HTR-8/SVneo (cell line): Measurements from ENCODE around the gene ATOH8.

Experiments
- DNase-seq: peaks from one replicate; pipeline ENCODE4 v3.0.0; 2011; ENCODE audit warnings: low spot score, mixed read lengths; ENCODE audit not compliant: insufficient read length
- FAIRE-seq: peaks from 2 replicates; lab custom pipeline; 2011; peaks lifted over from hg19 to GRCh38; lab: Jason Lieb, UNC

ATOH8 gene

DNA sequence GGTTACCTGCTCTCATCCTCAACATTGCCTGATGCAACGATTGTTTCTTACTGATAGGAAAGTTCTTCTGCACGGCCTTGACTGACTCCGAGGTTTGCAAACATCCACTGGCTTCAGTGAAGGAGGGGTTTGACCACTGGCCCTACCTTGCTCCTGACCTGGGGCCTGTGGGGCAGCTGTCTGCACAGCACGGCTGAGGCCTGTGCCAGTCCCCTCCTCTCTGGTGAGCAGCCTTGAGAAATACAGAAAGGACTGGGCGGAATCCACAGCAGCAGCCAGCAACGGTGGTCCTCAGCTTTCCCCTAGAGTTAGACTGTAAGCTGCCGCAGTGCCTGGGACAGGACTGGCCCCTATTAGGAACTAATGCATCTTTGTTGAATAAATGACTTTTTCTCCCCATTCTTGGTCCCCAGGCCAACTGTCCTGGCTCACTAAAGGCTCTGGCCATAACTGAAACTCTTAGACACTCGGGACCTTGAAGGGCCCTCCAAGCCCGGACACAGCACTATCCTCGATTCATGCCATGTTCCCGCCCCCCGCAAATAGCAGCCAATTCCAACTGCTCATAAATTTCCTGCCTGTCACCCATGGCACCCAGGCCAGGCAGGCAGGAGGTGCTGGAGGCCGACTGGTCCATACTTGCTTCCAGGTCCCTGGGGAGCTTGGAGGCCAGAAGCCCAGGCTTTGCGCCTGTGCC is 26.7 kb downstream of the ATOH8 start:
- no peak for FAIRE-seq

DNA sequence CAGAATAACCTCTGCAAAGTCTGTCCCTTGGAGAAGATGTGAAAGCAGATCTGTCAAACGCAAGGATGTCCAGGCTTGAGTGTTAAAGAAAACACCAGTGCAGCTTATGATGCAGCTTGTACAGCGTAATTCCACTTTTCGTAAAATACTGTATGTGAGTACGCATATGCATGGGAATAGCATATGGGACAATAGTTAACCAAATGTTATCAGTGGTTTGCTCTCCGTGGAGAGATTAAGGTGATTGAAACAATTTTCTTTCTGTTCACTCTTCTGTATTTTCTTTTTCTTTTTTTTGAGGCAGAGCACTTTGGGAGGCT is 27.2 kb downstream of the ATOH8 start:
- FAIRE-seq (no peak), DNase-seq (no peak)

More for the DNA sequence above, 26.7 kb downstream of the ATOH8 start:
- no peak for DNase-seq

DNA sequence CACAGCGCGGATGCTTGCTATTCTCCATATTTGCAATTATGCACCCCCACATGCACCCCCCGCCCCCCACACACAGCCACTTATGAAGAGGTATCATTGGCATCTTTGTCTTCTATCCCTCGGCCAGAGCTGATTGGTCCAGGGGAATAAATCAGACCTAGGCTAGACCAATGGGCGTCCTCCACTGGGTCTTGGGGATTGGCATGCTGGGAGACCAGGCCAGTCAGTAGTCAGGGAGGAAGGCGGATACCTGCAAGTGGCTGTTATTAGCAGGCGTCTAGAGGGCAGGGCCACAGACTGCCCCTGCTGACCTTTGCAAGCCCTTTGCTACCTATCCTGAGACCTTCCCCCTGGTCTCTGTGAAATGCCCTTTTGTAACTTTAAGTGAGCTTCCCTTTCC is 30.0 kb downstream of the ATOH8 start:
- FAIRE-seq (no peak), DNase-seq (no peak)

DNA sequence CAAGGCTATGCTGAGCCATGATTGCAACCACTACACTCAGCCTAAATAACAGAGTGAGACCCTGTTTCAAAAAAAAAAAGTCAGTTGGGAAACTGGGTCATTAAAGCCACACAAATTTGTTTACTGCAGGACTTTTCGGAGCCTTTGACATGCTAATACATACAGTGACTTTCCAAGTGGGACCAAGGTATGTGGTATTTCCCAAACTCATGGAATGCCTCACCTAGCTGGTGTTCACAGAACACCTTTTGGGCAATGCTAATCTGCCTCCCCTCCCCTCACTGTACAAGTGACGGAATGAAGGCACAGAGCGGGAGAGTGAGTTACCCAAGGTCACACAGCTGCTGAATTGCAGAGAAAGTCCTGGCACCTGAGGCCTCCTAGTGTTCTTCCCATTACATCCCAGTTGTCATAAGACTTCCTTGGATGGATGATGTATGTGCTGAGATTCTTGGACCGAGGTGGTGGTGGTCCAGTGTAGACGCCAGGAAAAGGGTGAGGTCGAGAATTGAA is 30.7 kb downstream of the ATOH8 start:
- FAIRE-seq (no peak), DNase-seq (no peak)

DNA sequence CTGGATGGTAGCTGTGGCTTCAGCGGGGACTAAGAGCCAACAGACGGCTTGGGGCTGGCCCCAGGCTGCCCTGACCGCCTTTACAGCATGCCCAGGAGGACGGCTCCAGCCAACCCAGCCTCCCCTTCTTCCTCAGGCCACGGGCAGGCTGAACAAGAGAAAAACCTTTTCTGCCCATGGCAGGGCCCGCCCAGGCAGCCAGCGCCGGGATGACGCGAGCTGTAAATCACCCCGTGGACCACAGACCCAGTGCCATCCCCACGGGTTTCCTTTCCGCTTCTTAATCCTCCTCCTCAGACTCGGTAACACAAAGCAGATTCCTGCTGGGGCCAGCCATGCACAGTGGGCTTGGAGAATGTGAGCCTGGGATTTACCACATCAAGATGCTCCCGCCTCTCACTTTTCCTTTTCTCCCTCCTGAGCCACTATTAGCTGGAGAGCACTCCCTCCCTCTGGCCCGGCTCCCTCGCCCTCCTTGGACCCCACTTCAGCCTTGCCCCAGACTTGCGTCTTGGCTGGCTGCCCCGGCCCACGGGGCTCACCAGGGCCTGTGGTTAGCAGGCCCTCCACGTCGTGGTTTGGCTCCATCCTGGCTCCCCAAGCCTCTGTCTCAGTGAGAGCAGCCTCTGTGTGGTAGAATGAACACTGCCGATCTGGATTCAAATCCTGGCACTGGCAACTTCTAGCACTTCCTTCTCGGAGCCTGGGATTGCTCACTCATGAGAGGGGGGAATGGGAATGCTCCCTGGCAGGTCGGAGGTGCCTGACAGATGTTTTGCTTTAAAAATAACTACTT is 31.4 kb downstream of the ATOH8 start:
- no peak for FAIRE-seq
- no peak for DNase-seq

DNA sequence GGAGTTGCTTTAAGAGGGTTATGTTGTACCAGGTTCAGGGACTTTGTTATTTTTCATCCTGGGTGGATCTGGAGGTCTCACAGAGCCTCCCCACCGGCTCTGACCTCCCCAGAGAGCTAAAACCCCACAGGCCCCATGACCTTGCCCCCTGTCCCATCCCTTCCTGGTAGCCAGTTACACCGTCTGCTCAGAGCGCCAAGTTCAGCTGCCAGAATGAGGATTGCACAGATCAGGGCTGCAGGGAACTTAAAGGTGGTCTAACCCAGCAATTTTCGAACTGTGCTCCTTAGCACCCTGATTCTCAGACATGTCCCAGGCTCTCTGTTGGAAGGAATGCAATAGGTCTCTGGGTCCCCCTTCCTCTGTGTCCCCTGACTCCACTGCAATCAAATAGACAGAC is 32.1 kb downstream of the ATOH8 start:
- DNase-seq = no peak
- no peak for FAIRE-seq

DNA sequence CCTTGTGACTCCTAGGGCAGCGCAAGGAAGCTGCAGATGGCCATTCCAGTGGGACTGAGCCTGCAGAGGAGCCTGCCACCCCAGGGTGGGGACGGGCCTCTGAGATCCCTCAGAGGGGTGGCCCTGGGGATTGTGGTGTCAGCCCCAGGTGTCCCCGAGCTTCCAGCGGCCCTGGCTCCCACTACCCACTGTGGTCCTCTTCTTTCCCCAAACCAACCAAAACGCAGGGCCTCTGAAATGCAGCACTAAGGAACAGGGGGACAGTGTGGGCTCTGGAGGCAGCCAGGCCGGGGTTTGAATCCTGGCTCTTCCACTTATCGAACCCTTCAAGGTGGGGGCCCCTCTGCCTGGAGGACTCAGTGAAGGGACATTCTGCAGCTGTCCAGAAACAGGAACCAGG is 32.7 kb downstream of the ATOH8 start:
- DNase-seq = no peak
- no peak for FAIRE-seq

DNA sequence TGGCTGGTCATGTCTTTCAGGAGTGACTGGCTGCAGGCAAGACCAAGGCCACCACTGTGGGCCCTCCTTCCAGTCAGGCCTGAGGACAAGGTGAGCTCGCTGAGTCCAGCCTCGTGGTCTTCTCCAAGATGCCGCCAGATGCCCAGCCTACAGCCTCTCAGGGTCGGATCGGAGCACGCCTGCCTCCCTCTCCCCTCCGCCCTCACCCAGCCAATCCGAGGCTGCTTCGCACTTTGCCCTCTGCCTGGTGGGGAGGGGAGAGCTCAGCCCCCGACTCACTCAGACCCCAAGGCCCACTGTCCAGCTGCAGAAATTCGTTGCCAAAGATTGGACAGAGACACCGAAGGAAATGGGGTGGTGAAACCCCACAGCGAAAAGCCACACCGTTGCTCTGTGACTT is 33.1 kb downstream of the ATOH8 start:
- no peak for FAIRE-seq
- DNase-seq = no peak

DNA sequence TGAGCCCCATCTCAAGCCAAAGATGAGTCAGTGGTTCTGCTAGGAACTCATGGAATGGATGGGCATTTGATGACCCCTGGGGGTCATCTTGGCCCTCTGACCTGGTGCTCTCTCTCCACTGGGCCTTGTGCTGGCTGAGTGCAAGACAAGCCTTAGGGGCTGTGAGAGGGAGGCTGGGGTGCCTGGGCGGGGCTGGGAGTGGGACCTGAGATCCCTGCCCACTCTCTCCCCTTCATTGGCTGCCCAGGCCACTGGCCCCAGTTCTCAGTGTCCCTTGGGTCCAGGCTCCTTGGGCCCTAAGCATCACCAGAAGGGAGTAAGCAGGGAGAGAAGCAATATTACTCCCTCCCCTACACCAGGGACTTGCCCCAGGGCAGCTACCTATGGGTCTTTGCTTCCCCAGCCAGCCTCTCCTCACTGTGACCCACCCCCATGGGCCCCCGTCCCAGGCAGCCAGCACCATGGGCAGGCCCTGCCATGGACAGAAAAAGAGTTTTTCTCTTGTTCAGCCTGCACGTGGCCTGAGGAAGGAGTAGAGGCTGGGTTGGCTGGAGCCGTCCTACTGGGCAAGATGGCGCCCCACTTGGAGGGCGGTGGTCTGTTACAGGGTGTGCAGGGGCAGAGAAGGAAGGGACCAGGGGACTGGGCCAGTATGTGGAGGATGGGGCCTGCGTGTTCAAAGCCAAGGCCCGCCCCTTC is 33.6 kb downstream of the ATOH8 start:
- FAIRE-seq (no peak), DNase-seq (no peak)

DNA sequence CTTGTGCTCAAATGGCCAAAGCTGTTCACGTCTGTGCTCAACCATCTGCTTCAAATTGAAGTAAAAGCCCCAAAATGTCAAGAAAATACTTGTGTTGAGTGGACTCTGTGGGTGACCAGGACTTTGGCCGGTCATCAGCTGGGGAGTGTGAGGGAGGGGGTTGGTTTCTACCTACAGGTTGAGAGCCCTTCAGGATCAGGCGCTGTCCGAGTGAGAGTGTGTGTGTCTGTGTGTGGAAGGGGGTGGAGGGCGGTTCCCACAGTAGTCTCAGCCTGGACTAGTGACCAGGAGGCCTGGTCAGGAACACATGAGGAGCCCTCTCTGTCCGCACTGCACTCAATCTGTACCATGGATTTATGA is 34.2 kb downstream of the ATOH8 start:
- DNase-seq (no peak), FAIRE-seq (no peak)

DNA sequence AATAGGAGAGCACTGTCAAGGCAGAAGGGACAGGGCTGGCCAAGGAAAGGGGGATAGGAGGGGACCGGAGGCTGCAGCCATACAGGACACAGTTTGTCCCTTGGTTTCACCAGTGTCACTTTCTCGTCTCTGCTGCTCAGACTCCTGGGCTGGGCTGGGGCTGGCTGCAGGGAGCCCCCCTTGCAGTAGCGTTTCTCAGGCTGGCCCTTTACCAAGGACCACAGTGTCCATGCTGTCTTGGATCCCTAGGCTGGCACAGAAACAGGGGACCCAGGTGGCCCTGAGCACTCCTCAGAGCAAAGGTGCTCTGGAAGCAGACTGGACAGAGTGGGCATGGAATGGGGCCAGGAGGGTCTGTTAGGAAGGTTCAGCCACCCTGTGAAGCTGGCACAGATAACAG is 34.8 kb downstream of the ATOH8 start:
- DNase-seq (no peak), FAIRE-seq (no peak)

DNA sequence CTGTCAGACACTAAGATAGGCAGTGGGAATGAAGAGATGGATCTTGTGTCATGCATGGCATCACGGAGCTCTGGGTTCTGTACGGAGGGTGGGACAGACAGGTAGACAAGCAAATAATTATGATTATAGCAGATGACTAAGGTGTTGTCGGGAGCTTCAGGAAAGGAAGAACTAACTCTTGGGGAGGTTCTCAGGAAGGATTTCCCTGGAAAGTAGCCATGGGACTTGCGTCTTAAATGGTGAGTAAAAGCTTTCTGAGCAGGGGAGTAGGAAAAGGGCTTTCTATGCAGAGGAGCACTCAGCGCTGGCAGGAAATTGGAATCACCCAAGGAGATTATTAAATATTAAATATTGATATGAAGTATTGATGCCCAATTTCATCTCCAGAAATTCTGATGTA is 35.5 kb downstream of the ATOH8 start:
- FAIRE-seq (no peak), DNase-seq (no peak)

DNA sequence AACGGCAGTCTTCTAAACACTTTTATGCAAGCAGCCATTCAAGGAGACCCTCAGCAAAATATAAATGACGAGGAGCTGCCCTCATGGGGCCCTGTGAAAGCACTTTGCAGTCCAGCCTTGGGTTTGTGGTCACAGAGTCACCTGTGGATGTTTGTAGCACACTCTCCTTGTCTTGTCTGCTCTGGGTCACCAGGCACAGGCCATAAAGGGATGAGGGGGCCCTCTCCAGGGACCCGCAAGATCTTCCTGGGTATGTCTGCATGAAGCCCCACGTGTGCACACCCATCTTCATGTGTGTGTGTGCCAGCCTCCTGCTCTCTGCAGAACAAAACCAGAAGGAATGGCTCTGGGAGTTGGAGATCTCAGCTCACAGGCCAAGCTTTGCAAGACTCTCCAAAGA is 36.2 kb downstream of the ATOH8 start:
- FAIRE-seq (no peak), DNase-seq (no peak)

DNA sequence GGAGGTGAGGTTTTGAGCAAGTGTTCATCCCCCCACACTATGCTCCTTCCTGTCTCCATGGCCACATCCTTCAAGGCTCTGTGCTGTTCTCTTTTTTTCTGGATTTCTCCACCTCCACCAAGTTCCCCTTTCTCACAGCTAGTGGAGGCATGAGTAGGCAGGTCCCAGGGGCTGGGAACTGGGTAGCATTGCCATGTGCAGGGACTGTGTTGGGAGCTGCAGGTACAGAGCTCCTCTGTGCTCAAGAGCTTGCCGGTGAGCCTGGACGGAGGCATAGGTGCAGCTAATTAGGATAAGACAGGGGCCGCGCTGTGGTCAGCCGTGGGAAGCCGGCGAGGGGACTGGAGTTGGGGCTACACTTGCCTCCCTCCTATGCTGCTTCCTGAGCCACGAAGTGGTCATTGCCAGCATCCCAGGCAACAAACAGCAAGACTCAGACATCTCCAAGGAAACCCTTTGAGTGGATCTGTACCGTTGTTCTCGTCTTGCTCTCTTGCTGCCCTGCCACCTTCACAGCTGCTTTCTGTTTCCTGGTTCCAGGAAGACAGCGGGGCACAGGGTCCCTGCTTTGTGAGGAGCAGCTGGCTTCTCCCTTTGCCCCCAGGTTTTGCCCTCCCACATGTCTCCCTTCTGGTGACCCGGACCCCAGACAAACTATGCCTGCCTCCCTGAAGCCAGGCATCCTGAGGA is 36.9 kb downstream of the ATOH8 start:
- FAIRE-seq (peak; percentile 54), DNase-seq (no peak)

DNA sequence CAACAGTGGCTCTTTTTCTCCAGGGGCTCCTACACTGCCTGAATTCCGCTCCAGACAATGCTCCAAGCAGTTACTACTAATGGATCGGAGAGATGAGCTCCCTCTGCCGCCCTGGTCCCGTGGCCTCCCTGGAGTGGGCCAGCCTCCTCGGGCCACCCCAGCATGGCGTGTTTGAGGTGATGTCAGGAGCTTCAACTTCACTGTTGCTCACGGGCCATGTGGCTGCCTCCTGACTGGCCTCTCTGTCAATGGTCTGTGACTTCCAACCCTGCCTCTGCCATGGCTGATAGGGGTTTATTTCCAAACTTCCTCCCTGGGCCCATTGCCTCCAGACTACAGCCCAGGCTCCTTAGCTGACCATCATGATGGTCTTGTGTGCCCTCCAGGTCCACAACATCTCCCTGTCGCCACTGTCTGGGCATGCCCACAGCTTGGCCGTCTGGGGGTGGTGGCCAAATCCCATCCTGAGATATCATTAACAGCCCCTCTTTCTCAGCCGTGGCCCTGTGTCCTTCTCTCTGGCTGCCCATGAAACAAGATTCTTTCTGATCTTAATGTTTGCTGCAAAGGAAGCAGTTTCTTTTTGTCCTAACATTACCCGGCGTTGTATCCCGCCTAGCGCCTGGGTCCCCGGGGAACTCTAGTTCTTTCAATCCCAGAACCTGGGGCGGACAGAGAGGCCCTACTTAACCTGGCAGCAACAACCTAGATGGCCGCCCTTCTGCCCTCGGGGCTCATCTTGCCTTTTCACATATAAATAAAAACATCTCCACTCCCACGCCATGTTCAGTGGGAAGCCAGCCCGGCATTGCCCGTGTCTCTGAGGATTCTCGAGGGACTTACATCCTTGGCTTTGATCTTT is 38.1 kb downstream of the ATOH8 start:
- FAIRE-seq (peak; percentile 44), DNase-seq (no peak)

DNA sequence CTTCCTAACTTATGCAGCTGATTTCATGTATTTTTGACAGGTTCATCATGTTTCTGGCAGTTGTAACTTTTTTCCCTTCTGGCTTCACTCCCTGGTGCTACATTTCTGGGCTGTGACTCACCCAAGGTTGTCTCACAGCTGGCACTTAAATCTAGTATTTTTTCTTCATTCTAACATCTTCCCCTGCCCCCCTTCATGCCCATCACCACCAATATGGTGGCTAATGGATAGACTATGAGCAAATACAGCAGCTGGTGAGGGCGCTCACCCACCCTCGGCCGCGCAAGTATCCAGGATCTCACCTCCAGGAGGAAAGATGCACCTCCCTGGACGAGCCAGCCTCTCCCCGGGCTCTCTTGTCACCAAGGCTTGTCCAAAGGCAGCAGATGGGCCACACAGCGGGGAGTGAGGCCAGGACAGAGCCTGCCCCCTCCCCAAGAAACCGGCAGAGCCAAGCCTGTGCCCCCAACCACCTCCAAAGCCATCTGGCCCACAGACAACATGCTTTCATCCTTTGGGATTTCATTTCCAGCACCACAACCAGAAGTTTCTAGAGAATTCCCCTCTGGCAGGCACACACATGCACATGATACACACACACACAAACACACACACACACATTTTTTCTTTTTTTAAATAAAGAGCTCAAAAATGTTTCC is 39.1 kb downstream of the ATOH8 start:
- DNase-seq (peak; percentile 87), FAIRE-seq (peak; percentile 77)

DNA sequence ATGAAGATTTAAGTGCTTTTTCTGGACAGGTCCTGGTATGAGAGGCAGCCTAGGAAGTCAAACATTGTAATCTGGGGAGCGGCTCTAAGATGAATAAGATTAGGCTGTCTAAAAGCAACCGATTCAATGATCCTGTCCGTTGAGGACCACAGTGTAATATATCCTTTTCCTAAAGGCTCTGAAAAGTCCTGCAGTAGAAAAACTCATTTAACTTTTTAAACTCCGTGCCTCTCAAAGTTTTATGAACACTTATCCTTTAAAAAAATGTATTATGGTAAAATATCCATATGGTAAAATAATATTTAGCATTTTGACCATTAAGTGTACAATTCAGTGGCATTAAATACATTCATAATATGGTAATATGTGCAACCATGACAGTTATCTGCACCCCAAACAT is 39.8 kb downstream of the ATOH8 start:
- FAIRE-seq (no peak), DNase-seq (no peak)

DNA sequence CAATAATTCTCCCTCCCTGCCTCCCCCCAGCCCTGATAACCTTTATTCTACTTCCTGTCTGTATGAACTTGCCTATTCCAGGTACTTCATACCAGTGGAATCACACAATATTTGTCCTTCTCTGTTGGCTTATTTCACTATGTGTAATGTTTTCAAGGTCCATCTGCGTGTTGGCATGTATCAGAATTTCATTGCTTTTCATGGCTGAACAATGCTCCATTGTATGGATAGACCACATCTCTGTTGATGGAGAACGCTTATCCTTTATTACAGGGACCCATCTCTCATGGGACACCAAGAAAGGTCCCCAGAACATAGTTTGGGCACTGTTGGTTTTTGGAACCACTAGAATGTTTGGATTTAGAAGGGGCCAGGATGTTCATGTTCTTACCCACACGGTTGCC is 40.2 kb downstream of the ATOH8 start:
- DNase-seq (no peak), FAIRE-seq (peak; percentile 55)

DNA sequence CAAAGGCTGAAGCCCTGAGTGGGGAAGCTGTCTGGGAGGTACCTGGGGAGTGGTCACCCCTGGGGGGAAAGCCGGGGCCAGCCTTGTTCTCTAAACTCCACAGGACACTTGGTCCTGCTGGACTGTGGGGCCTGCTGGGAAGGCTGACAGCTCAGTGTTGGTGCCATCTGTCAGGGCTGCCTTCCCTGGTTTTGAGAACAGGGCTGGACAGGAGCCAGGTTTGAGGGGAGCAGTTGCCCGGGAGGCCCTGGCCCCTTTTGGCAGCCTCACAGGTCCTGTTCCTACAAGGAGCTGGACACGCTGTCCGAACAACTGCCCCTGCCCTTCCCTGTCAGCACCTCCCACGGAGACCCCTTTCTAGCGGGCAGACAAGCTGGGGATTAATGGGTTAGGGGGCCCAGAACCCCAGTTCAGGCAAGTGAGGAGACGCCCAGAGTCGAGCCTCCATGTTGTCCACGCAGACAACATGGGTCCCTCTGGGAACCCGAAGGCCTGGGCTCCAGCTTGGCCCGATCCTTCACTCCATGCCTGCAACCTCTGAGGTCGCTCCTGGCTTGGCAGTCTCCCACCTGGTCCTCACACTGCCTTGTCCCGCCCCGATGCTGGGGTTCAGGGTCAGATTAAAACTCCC is 40.8 kb downstream of the ATOH8 start:
- no peak for DNase-seq
- FAIRE-seq = no peak
